ENCODE measurements around the gene PLEKHM3.
"Not testable (repeated sequence)": the region's sequence is repeated elsewhere in the genome, so short reads cannot be mapped to it uniquely, and the experiment has no call there.

The PLEKHM3 gene

GRCh38 chr2:208037564-208038487 is 12.5 kb upstream of the PLEKHM3 start:
- no peak for DNase-seq

- DNase-seq, result no peak
These were observed 11.0 kb upstream of the PLEKHM3 start for GRCh38 chr2:208036357-208036756.

- DNase-seq, result no peak
These were observed 9.3 kb upstream of the PLEKHM3 start for GRCh38 chr2:208034503-208035140.

- DNase-seq, result no peak
These were observed 8.6 kb upstream of the PLEKHM3 start for GRCh38 chr2:208033701-208034502.

GRCh38 chr2:208031608-208032019 is 6.3 kb upstream of the PLEKHM3 start:
- no peak for DNase-seq

- peak; percentile 46 for DNase-seq
These were observed 472 bp upstream of the PLEKHM3 start for GRCh38 chr2:208025814-208026184.

GRCh38 chr2:208024091-208024490 is 1.2 kb downstream of the PLEKHM3 start:
- no peak for DNase-seq

- DNase-seq, result no peak
These were observed 5.1 kb downstream of the PLEKHM3 start for GRCh38 chr2:208020253-208020652.

- DNase-seq, result not testable (repeated sequence)
These were observed 7.1 kb downstream of the PLEKHM3 start for GRCh38 chr2:208018124-208018712.

- no peak for DNase-seq
These were observed 7.6 kb downstream of the PLEKHM3 start for GRCh38 chr2:208017721-208018120.

- peak; percentile 47 for DNase-seq
These were observed 9.9 kb downstream of the PLEKHM3 start for GRCh38 chr2:208015475-208015874.

- no peak for DNase-seq
These were observed 11.8 kb downstream of the PLEKHM3 start for GRCh38 chr2:208013285-208014178.

- DNase-seq, result no peak
These were observed 12.9 kb downstream of the PLEKHM3 start for GRCh38 chr2:208012449-208012848.

GRCh38 chr2:208010506-208010905 is 14.8 kb downstream of the PLEKHM3 start:
- no peak for DNase-seq

GRCh38 chr2:208006833-208007232 is 18.5 kb downstream of the PLEKHM3 start:
- DNase-seq, result no peak

- DNase-seq, result no peak
These were observed 19.0 kb downstream of the PLEKHM3 start for GRCh38 chr2:208006337-208006736.

GRCh38 chr2:208001924-208002323 is 23.4 kb downstream of the PLEKHM3 start:
- DNase-seq, result no peak

GRCh38 chr2:208000701-208001395 is 24.5 kb downstream of the PLEKHM3 start:
- DNase-seq, result no peak

GRCh38 chr2:207996848-207997247 is 28.5 kb downstream of the PLEKHM3 start:
- DNase-seq, result no peak

GRCh38 chr2:207995887-207996286 is 29.4 kb downstream of the PLEKHM3 start:
- no peak for DNase-seq

- no peak for DNase-seq
These were observed 32.1 kb downstream of the PLEKHM3 start for GRCh38 chr2:207993151-207993763.

Measured in DMS79 treated with DMSO at 0.1 percent for 48 hours (cell line).